ENCODE data around the gene MKLN1. TPM values are rescaled to one million over a fixed set of nuclear protein-coding genes. Genes with fewer than 3 reads are reported as not detected.

MKLN1 gene
- total and polyA plus RNA-seq, 2 donors from 2014 or later: 24.4 to 77.0 TPM

- H3K9me3 ChIP-seq (ENCODE audit: control insufficient read depth in 2 of 3, insufficient read depth in 1 of 3, low read length in 3 of 3): no peaks in the 10 kb centered on the region
- H3K36me3 ChIP-seq (ENCODE audit: control insufficient read depth in 2 of 3, insufficient read depth in 3 of 3, low read length in 3 of 3): no peaks in the 10 kb centered on the region
- TF ChIP-seq CTCF (IDR thresholded peaks at IDR 0.05; ENCODE audit: borderline replicate concordance, extremely low read depth, insufficient read depth): no peak
- intact Hi-C loops (cut with DNase I): no loop called here
- H3K9ac ChIP-seq (ENCODE audit: low read length in 3 of 3): no peak overlapping the region
- H3K27me3 ChIP-seq (ENCODE audit: control insufficient read depth, insufficient read depth, low read length): no peaks in the 10 kb centered on the region
- no peak overlapping the region for H3K4me3 ChIP-seq (ENCODE audit: low read length in 3 of 3)
- H3K27ac ChIP-seq (ENCODE audit: low read depth in 2 of 2, low read length in 2 of 2): no peak overlapping the region
- no peak for DNase-seq
- no peak for FAIRE-seq
- H3K4me1 ChIP-seq (ENCODE audit: control insufficient read depth in 2 of 3, insufficient read depth in 2 of 3, low read depth in 1 of 3, low read length in 3 of 3): no peaks in the 10 kb centered on the region
Measured at GRCh38 chr7:131388126-131388525, 60.5 kb downstream of the MKLN1 start.

GRCh38 chr7:131390275-131390674 lies 62.6 kb downstream of the MKLN1 start:
- Histone ChIP-seq H3K4me1 (ENCODE audit: control insufficient read depth in 2 of 3, insufficient read depth in 2 of 3, low read depth in 1 of 3, low read length in 3 of 3) (no peaks in the 10 kb centered on the region), H3K9me3 (ENCODE audit: control insufficient read depth in 2 of 3, insufficient read depth in 1 of 3, low read length in 3 of 3) (no peaks in the 10 kb centered on the region), H3K27ac (ENCODE audit: low read depth in 2 of 2, low read length in 2 of 2) (no peak overlapping the region), H3K4me3 (ENCODE audit: low read length in 3 of 3) (no peak overlapping the region), H3K36me3 (ENCODE audit: control insufficient read depth in 2 of 3, insufficient read depth in 3 of 3, low read length in 3 of 3) (no peaks in the 10 kb centered on the region), H3K9ac (ENCODE audit: low read length in 3 of 3) (no peak overlapping the region), H3K27me3 (ENCODE audit: control insufficient read depth, insufficient read depth, low read length) (no peaks in the 10 kb centered on the region)
- no peak for TF ChIP-seq CTCF (IDR thresholded peaks at IDR 0.05; ENCODE audit: borderline replicate concordance, extremely low read depth, insufficient read depth)
- FAIRE-seq: no peak
- intact Hi-C loops (cut with DNase I): no loop called here
- no peak for DNase-seq

- FAIRE-seq (no peak), DNase-seq (no peak)
- intact Hi-C loops (cut with DNase I): no loop called here
- TF ChIP-seq CTCF (IDR thresholded peaks at IDR 0.05; ENCODE audit: borderline replicate concordance, extremely low read depth, insufficient read depth): no peak
- no peak overlapping the region for H3K9ac ChIP-seq (ENCODE audit: low read length in 3 of 3)
- no peaks in the 10 kb centered on the region for H3K36me3 ChIP-seq (ENCODE audit: control insufficient read depth in 2 of 3, insufficient read depth in 3 of 3, low read length in 3 of 3)
- H3K4me3 ChIP-seq (ENCODE audit: low read length in 3 of 3): no peak overlapping the region
- H3K4me1 ChIP-seq (ENCODE audit: control insufficient read depth in 2 of 3, insufficient read depth in 2 of 3, low read depth in 1 of 3, low read length in 3 of 3): no peaks in the 10 kb centered on the region
- no peaks in the 10 kb centered on the region for H3K27me3 ChIP-seq (ENCODE audit: control insufficient read depth, insufficient read depth, low read length)
- H3K27ac ChIP-seq (ENCODE audit: low read depth in 2 of 2, low read length in 2 of 2): no peak overlapping the region
- H3K9me3 ChIP-seq (ENCODE audit: control insufficient read depth in 2 of 3, insufficient read depth in 1 of 3, low read length in 3 of 3): no peaks in the 10 kb centered on the region
Measured at GRCh38 chr7:131391145-131391544, 63.5 kb downstream of the MKLN1 start.

- TF ChIP-seq CTCF (IDR thresholded peaks at IDR 0.05; ENCODE audit: borderline replicate concordance, extremely low read depth, insufficient read depth): no peak
- DNase-seq (peak in 1 of 5 donors; percentile 26), FAIRE-seq (no peak)
- Histone ChIP-seq H3K4me1 (ENCODE audit: control insufficient read depth in 2 of 3, insufficient read depth in 2 of 3, low read depth in 1 of 3, low read length in 3 of 3) (no peaks in the 10 kb centered on the region), H3K27ac (ENCODE audit: low read depth in 2 of 2, low read length in 2 of 2) (peak overlapping the region in 1 of 2 donors; percentile 59), H3K27me3 (ENCODE audit: control insufficient read depth, insufficient read depth, low read length) (no peaks in the 10 kb centered on the region), H3K9ac (ENCODE audit: low read length in 3 of 3) (no peak overlapping the region), H3K4me3 (ENCODE audit: low read length in 3 of 3) (no peak overlapping the region), H3K36me3 (ENCODE audit: control insufficient read depth in 2 of 3, insufficient read depth in 3 of 3, low read length in 3 of 3) (peaks cover 2 to 13% (median 7%) of the 10 kb centered on the region in 3 donors), H3K9me3 (ENCODE audit: control insufficient read depth in 2 of 3, insufficient read depth in 1 of 3, low read length in 3 of 3) (peaks cover 0 to 8% (median 2%) of the 10 kb centered on the region in 3 donors)
- intact Hi-C loops (cut with DNase I): no loop called here
Measured at GRCh38 chr7:131400681-131401176, 73.1 kb downstream of the MKLN1 start.
